8988T (cell line): Measurements from ENCODE around the gene SKIDA1.

Experiments
- DNase-seq: peaks from one replicate; pipeline ENCODE4 v3.0.0; 2011

The SKIDA1 gene

GRCh38 chr10:21473541-21473940 lies 51.9 kb downstream of the SKIDA1 start:
- DNase-seq, result no peak

- DNase-seq, result no peak
These were observed 52.3 kb downstream of the SKIDA1 start for GRCh38 chr10:21473135-21473534.

GRCh38 chr10:21468086-21468485 lies 57.4 kb downstream of the SKIDA1 start:
- no peak for DNase-seq

GRCh38 chr10:21467633-21468032 lies 57.8 kb downstream of the SKIDA1 start:
- no peak for DNase-seq

- DNase-seq, result no peak
These were observed 61.3 kb downstream of the SKIDA1 start for GRCh38 chr10:21464134-21464533.
